HG03439 (cell line): Measurements from ENCODE around the gene CAPN2.
"Not testable (repeated sequence)": the region's sequence is repeated elsewhere in the genome, so short reads cannot be mapped to it uniquely, and the experiment has no call there.

Experiments used
- ATAC-seq: cut with Tn5 transposase; IDR thresholded peaks from one replicate; pipeline ENCODE4 v1.9.1; 2021; ENCODE audit warnings: mild to moderate bottlenecking, moderate library complexity; ENCODE audit not compliant: unreplicated experiment

Gene CAPN2

GRCh38 chr1:223716302-223716862, 4.0 kb downstream of the CAPN2 start:
- ATAC-seq = peak; percentile 31

- no peak for ATAC-seq
Observed at GRCh38 chr1:223717123-223717522, 4.8 kb downstream of the CAPN2 start.

- no peak for ATAC-seq
Observed at GRCh38 chr1:223717695-223718363, 5.5 kb downstream of the CAPN2 start.

GRCh38 chr1:223718850-223719249, 6.5 kb downstream of the CAPN2 start:
- ATAC-seq = no peak

- ATAC-seq = no peak
Observed at GRCh38 chr1:223720971-223721591, 8.7 kb downstream of the CAPN2 start.

GRCh38 chr1:223721658-223722607, 9.6 kb downstream of the CAPN2 start:
- ATAC-seq = no peak

GRCh38 chr1:223723351-223723904, 11.1 kb downstream of the CAPN2 start:
- ATAC-seq = no peak

- no peak for ATAC-seq
Observed at GRCh38 chr1:223724376-223724775, 12.0 kb downstream of the CAPN2 start.

DNA sequence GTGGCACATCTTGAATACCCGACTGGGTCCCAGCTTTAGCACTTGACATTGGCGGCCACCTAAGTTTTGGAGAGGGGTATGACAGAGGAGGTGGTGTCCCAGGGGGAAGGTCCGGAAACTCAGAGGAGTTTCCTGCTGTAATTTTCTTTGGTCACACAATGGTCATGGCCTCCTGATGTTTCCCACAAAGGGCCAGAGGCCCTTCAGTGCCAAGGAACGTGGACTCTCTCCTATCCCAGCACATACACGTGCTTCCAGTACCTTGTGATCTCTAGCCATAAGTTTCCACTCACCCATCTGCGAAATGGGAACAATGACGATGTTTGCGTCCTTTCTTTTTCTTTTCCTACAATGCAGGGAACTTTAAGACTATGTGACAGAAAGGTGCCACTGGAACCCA, 13.2 kb downstream of the CAPN2 start:
- no peak for ATAC-seq

DNA sequence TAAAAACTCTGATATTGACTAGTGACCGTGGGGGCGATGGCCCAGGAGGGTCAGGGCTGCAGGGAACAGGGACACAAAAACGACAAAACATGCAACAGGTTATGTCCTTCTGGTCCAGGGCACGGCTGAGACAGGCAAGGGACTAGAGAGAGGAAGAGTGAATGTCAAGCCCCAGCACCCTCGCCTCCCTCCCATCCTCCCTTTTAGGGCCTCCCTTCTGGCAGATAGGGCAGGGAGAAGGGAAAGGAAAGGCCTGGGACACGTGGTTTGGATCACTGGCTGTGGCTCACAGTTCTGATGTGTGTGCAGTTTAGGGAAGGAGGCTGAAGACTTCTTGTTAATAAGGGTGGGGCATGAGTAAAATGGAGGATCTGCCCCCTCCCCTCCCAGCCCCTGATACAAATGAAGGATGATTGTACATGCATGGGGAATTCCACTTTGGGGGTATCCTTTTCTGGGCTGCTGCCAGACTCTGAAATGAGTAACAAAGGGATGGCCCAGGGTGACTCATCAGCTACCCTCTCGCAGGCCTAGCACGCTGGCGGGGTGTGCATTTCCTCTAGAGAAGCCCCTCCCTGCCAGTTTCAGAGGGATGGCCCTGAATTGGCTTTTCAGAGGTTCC, 14.2 kb downstream of the CAPN2 start:
- ATAC-seq = peak; percentile 84

DNA sequence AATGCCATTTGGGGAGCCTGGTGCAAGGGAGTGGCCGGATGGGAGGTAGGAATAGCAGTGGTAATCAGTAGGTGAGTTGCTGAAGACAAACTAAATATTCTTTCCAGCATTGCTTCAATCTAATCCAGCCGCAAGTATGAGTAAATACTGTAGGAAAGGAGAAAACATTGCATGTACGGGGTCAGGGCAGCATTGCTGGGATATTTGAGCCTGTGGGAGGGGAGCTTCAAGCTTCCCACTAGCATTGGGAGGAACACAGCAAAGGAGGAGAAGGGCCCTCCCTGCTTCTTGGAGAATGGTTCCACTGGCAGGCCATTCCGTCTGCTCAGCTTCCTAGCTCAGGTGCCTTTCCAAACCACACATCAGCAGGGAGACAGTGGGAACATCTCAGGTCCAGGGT, 15.2 kb downstream of the CAPN2 start:
- ATAC-seq = no peak

DNA sequence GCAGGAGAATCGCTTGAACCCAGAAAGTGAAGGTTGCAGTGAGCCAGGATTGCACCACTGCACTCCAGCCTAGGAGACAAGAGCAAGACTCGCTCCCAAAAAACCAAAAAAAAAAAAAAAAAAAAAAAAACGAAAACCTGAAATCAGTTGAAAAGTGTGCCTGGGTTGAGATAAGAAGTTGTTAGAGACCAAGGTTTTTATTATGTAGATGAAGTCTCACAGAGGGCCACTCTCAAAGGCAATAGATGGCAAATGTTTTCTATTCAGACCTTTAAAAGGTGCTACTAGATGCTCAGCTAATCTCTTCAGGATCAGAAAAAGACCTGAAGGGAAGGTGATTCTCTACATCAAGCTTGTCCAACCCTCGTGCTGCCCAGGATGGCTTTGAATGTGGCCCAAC, 17.6 kb downstream of the CAPN2 start:
- no peak for ATAC-seq

DNA sequence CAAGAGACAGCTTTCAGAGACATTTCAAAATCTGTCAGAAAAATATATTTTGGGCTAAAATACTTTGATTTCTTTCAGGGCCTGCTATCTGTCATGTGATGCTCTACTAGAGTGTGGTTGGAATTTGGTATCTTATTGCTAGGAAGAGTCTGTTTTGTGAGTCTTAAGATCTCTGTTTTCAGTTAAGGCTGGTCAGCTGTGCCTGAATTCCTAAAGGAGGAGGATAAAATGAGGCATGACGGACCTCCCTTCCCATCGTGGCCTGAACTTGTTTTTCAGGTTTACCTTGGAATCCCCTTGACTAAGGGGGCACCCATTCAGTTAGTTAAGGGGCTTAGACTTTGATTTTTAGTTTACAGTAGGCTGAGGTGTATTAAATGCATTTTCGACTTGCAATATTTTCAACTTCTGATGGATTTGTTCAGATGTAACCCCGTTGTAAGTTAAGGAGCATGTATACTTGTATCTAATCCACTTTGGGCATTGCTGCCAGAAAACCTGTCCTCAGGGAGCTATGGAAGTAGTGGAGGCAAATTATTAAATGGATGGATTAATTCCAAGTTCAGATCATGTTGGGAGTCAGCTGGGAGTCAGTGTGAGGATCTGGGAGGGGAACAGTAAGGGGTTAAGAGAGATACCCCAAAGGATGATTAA, 18.3 kb downstream of the CAPN2 start:
- ATAC-seq = no peak

DNA sequence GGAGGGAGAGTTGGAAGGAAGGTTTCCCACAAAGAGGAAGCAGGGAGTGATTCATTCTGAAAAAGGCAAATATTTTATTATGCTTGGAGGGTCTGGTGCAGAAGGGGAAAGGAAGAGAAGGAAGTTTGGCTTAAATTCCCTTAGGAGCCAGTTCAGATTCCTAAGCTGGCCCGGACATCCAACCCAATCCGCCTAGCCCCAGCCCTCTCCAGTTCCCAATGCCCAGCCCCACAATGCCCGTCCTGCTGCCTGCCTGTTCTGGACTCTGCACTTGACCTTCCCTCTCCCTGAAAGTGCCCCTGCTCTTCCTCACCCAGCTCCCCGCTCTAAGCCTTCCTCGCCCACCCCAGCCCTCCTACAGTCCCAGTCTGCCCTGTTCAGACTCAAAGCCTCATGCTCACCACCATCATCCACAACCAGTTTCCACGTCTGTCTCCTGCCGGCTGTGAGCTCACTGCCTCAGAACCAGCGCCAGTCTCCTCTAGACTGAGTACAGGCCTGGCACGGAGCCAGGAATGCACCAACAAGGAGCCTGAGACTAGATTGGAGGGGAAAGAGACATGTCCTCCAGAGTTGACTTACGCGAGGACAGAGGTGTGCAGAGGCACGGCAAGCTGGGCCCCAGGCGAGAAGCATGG, 18.9 kb downstream of the CAPN2 start:
- no peak for ATAC-seq

DNA sequence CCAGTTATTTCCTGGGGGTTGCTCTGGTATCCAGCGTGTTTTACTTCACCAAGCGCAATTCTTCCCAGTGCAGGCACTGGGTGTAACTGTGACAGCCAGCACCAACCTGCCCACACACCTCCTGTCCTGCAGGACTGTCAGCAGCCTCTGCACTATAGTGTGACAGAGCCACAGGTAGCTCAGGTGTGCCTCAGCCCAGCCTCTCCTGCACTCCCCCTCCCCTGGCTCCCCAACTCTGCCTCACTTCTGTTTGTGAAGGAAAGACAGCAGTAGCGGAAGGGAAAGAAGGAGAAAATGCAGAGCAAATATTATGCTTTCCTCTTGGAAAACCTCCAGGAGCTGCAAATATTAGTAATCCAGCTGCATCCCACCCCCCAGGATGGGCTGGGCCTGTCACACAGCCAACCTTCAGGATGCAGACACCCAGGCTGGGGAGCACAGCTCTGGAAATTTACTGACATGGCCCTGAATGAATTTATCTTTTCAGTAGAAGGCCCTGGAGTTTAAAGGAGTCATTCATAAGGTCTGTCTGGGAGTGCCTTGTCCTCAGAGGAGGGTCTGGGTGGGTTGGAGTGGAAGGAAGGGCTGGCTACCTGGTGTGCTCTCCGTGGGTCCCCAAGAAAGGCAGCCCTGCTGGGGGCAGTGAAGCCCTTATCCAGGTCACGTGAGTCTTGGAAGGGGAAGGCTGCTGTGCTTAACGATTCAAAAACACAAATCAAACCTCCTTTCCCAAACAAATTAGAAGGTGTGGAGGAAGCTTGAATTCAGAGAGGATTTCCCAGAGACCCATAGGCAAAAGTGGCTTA, 20.9 kb downstream of the CAPN2 start:
- ATAC-seq = no peak

- ATAC-seq = no peak
Observed at GRCh38 chr1:223733898-223734852, 21.8 kb downstream of the CAPN2 start.

DNA sequence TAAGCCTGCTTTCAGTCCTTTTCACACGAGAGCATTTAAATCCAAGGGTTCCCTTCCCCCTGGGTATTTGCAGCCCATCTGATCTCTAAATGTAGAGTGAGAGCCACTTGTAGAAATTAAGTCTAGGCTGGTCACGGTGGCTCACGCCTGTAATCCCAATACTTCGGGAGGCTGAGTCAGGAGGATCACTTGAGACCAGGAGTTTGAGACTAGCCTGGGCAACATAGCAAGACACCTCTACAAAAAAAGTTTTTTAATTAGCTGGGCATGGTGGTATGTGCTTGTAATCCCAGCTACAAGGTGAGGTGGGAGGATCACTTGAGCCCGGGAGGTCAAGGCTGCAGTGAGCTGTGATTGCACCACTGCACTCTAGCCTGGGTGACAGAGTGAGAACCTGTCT, 24.3 kb downstream of the CAPN2 start:
- not testable (repeated sequence) for ATAC-seq

- no peak for ATAC-seq
Observed at GRCh38 chr1:223737342-223737741, 25.0 kb downstream of the CAPN2 start.
